ENCODE data around the gene TMEM35B.

DNA sequence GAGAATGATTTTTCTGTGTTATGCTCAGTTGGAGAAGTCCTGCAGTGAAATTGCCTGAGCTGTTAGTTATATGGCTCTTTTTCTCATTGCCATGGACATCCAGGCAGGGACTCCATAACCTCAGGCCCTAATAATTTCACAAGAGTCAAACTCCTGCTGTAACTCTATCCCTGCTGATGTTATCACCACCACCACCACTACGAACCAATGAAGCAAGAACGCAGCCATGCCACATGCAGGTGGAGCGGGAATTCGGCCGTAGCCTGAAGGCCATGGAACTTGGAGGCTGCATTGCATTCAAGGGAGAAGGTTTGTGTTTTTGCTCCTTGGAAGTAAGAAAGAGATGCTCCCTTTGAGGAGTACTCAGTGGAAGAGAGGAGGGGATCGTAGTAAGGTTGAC, 38.9 kb downstream of the TMEM35B start:
- TF ChIP-seq POLR2AphosphoS5 (IDR thresholded peaks at IDR 0.05; ENCODE audit: low read depth, low read length) (no peak), TAF1 (IDR thresholded peaks at IDR 0.05; ENCODE audit: borderline replicate concordance, insufficient read depth, low read length) (no peak)
